BJ (cell line): ENCODE data around the gene PTER. TPM values are rescaled to one million over a fixed set of nuclear protein-coding genes. Genes with fewer than 3 reads are reported as not detected.

Experiments used
- CTCF ChIA-PET: fragments of 350-600 bp; formaldehyde crosslinking; extraction: SDS; loops from one replicate; lab custom pipeline; 2021; ENCODE audit warnings: antibody characterized with exemption, inconsistent platforms; lab: Yijun Ruan, JAX
- POLR2A ChIA-PET: fragments of 300-600 bp; sonication (Branson Sonifier 250); formaldehyde crosslinking; extraction: SDS; loops from one replicate; lab custom pipeline; 2021; ENCODE audit warnings: antibody characterized with exemption; lab: Charles Lee
- DNase-seq: peaks from one replicate; pipeline ENCODE4 v3.0.0-alpha.2; 2011; ENCODE audit warnings: low read depth
- H3K27me3 ChIP-seq: 2 replicates; pipeline ENCODE4 v1.6.0; 2011; ENCODE audit warnings: low read length; ENCODE audit not compliant: control insufficient read depth, insufficient read depth
- H3K36me3 ChIP-seq: 2 replicates; pipeline ENCODE4 v1.5.1; 2011; ENCODE audit warnings: low read length; ENCODE audit not compliant: control insufficient read depth, insufficient read depth
- H3K4me3 ChIP-seq: 2 replicates; pipeline ENCODE4 v1.5.1; 2011; ENCODE audit warnings: low read depth, mild to moderate bottlenecking, control low read depth, low read length
- polyA plus RNA-seq: library from polyadenylated mRNA; depleted of rRNA; stranded (reverse); fragments of >200 nt; gene quantifications from 2 replicates; pipeline ENCODE4 v1.2.3, GENCODE V29; 2011
- TF ChIP-seq, protein P1 (sequence below): IDR thresholded peaks from 2 replicates; pipeline ENCODE4 v1.5.1; 2011; ENCODE audit warnings: low read depth, mild to moderate bottlenecking, control low read depth, inconsistent platforms, low read length, moderate library complexity; ENCODE audit not compliant: insufficient read depth

Gene PTER
- polyA plus RNA-seq, 1 experiment, result 9.3 TPM

DNA sequence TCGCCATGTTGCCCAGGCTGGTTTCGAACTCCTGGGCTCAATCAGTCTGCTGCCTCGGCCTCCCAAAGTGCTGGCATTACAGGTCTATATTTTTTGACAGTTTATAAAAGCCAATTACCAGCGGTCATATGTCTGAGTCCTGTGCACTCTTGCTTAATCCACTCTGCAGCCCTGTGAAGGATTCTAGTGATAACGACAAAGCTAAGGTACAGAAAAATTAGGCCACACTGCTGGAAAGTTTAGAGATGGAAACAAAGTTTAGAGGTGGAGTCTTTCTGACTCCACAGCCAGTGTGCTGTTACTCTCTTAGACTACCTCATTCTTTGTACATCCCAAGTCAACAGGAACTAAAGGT lies 707 bp downstream of the PTER start:
- Histone ChIP-seq H3K27me3 (no peaks in the 10 kb centered on the region; the same call in none of the 2 replicates), H3K36me3 (no peaks in the 10 kb centered on the region), H3K4me3 (peak overlapping the region; percentile 69)
- TF ChIP-seq, protein P1, sequence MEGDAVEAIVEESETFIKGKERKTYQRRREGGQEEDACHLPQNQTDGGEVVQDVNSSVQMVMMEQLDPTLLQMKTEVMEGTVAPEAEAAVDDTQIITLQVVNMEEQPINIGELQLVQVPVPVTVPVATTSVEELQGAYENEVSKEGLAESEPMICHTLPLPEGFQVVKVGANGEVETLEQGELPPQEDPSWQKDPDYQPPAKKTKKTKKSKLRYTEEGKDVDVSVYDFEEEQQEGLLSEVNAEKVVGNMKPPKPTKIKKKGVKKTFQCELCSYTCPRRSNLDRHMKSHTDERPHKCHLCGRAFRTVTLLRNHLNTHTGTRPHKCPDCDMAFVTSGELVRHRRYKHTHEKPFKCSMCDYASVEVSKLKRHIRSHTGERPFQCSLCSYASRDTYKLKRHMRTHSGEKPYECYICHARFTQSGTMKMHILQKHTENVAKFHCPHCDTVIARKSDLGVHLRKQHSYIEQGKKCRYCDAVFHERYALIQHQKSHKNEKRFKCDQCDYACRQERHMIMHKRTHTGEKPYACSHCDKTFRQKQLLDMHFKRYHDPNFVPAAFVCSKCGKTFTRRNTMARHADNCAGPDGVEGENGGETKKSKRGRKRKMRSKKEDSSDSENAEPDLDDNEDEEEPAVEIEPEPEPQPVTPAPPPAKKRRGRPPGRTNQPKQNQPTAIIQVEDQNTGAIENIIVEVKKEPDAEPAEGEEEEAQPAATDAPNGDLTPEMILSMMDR, result no peak
- ChIA-PET POLR2A (interaction anchor here (0.6 kb wide), 1 partner anchor 879 kb away, joined by 5 read pairs; no protein-coding TSS in a partner anchor), CTCF (no interaction called here)
- DNase-seq, result no peak

DNA sequence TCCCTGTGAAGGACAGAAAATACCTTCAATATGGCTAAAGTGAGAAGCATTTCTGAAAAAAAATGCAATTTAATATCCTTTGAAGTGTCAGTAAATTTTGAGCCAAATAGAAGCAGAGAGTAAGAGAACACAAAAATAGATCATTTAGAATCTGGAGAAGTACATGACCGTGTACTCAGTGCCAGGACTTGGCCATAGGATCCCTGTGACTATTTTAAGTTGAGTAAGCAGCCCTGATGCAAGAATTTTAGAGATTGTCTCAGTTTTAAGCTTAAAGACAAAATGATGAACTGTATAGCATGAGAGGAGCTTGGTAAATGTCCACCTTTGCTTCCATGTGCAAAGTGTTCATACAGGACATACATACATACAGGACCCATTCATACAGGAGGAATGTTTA lies 2.5 kb downstream of the PTER start:
- TF ChIP-seq, protein P1, result no peak
- no peak for DNase-seq
- CTCF ChIA-PET, result interaction anchor here (0.5 to 1.3 kb wide), 3 partner anchors 11 to 1468 kb away, joined by 3 to 4 read pairs (median 3); no protein-coding TSS in a partner anchor
- POLR2A ChIA-PET, result no interaction called here
- no peaks in the 10 kb centered on the region for H3K36me3 ChIP-seq
- no peak overlapping the region for H3K4me3 ChIP-seq
- H3K27me3 ChIP-seq, result no peaks in the 10 kb centered on the region

DNA sequence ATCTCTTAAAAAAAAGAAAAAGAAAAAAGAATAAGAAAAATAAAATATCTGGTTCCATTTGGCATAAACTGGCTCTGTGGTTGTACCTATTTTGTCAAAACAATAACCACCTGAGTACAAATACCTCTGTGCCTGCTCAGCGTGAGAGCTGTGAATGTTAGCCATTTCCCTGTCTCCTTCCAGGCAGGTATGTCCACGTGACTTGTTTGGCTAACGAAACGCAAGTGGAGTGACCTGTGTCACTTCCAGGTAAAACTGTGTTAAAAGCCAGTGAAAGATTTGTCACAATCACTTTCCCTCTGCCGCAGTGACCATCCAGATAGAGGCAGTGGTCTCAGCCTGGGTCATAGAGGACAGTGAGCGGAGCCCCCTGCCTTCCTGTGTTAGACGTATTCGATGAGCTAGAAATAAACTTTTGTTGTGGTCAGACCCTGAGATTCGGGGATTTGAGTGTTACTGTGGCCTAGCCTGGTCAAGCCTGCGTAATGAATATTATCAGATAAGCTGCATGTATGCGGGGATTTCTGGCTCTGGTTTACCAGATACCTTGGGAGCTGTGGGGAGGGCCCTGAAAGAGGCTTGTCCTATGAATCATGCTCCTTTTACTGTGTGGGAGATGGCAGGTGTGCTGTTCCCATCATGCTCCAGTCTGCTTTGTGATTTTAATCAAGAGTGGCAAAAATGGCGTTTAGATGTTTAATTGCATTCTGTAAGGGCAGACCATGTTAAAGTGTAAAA lies 3.8 kb downstream of the PTER start:
- ChIA-PET CTCF (interaction anchor here (1.3 kb wide), 1 partner anchor 10 kb away, joined by 4 read pairs; no protein-coding TSS in a partner anchor), POLR2A (no interaction called here)
- Histone ChIP-seq H3K4me3 (no peak overlapping the region), H3K27me3 (no peaks in the 10 kb centered on the region), H3K36me3 (no peaks in the 10 kb centered on the region)
- TF ChIP-seq, protein P1, result no peak
- DNase-seq, result no peak

GRCh38 chr10:16441173-16441840 lies 4.5 kb downstream of the PTER start:
- CTCF ChIA-PET, result no interaction called here
- H3K4me3 ChIP-seq, result no peak overlapping the region

DNA sequence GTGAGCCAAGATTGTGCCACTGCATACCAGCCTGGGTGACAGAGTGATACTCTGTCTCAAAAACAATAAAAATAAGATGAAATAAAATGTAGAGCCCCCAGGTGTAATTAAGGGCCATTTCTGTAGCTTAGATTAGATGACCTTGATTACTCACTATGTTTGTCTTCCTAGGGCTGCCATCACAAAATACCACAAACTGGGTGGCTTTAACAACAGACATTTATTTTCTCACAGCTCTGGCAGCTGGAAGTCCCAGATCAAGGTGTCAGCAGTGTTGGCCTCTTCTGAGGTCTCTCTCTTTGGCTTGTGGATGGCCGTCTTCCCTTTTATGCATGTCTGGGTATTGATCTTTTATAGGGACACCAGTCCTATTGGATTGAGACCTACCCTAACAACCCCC lies 6.1 kb downstream of the PTER start:
- TF ChIP-seq, protein P1, result no peak
- DNase-seq, result no peak
- no peak overlapping the region for H3K4me3 ChIP-seq
- CTCF ChIA-PET, result no interaction called here
- POLR2A ChIA-PET, result no interaction called here
- H3K27me3 ChIP-seq, result no peaks in the 10 kb centered on the region
- H3K36me3 ChIP-seq, result no peaks in the 10 kb centered on the region

More at GRCh38 chr10:16441173-16441840, 4.5 kb downstream of the PTER start:
- POLR2A ChIA-PET, result no interaction called here
- TF ChIP-seq, protein P1, result no peak
- no peaks in the 10 kb centered on the region for H3K36me3 ChIP-seq
- H3K27me3 ChIP-seq, result no peaks in the 10 kb centered on the region
- DNase-seq, result no peak
